Stimulated activated CD4-positive, alpha-beta T cell treated with anti-CD3 and anti-CD28 coated beads, Interleukin-15, amount 100 ng/mL, for 1 hour (primary cell): Measurements from ENCODE around the gene ACBD7.

ENCODE experiments used
- DNase-seq, 2 donors: peaks; one replicate each; pipeline ENCODE4 v3.0.0-alpha.2; 2020; ENCODE audit warnings: low read depth in 1 of 2, low spot score in 1 of 2

The ACBD7 gene

GRCh38 chr10:15092855-15093408 is 4.4 kb upstream of the ACBD7 start:
- DNase-seq, result no peak

- DNase-seq, result no peak
These were observed 2.8 kb upstream of the ACBD7 start for GRCh38 chr10:15091418-15091817.

GRCh38 chr10:15084502-15084922 is 4.1 kb downstream of the ACBD7 start:
- no peak for DNase-seq

GRCh38 chr10:15083674-15084501 is 4.7 kb downstream of the ACBD7 start:
- no peak for DNase-seq

GRCh38 chr10:15075421-15075820 is 13.2 kb downstream of the ACBD7 start:
- no peak for DNase-seq

- DNase-seq, result no peak
These were observed 16.2 kb downstream of the ACBD7 start for GRCh38 chr10:15072358-15072757.

GRCh38 chr10:15069230-15069629 is 19.3 kb downstream of the ACBD7 start:
- DNase-seq, result no peak

GRCh38 chr10:15068802-15069201 is 19.8 kb downstream of the ACBD7 start:
- no peak for DNase-seq

- DNase-seq, result no peak
These were observed 21.4 kb downstream of the ACBD7 start for GRCh38 chr10:15067154-15067553.

GRCh38 chr10:15060638-15061037 is 27.9 kb downstream of the ACBD7 start:
- DNase-seq, result no peak

- DNase-seq, result no peak
These were observed 28.7 kb downstream of the ACBD7 start for GRCh38 chr10:15059914-15060313.

GRCh38 chr10:15058689-15059088 is 29.9 kb downstream of the ACBD7 start:
- no peak for DNase-seq

GRCh38 chr10:15053061-15053460 is 35.5 kb downstream of the ACBD7 start:
- no peak for DNase-seq

- no peak for DNase-seq
These were observed 36.5 kb downstream of the ACBD7 start for GRCh38 chr10:15052121-15052520.

GRCh38 chr10:15049533-15049932 is 39.0 kb downstream of the ACBD7 start:
- no peak for DNase-seq

GRCh38 chr10:15046626-15047025 is 42.0 kb downstream of the ACBD7 start:
- no peak for DNase-seq

- no peak for DNase-seq
These were observed 43.2 kb downstream of the ACBD7 start for GRCh38 chr10:15045380-15045779.

- no peak for DNase-seq
These were observed 44.9 kb downstream of the ACBD7 start, which contains the start of gene OLAH for GRCh38 chr10:15043674-15044073. OLAH (plus strand) TSS chr10:15043943; CDS start chr10:15047289, 3,346 bp downstream.

GRCh38 chr10:15038416-15038815 is 50.2 kb downstream of the ACBD7 start:
- DNase-seq, result no peak

GRCh38 chr10:15037691-15038090 is 50.9 kb downstream of the ACBD7 start:
- DNase-seq, result no peak

GRCh38 chr10:15035385-15036301 is 52.9 kb downstream of the ACBD7 start:
- DNase-seq, result no peak

- no peak for DNase-seq
These were observed 60.8 kb downstream of the ACBD7 start for GRCh38 chr10:15027741-15028140.
